HG03060 (cell line): ENCODE results near the gene OR10G6.
"Not testable (repeated sequence)": the region's sequence is repeated elsewhere in the genome, so short reads cannot be mapped to it uniquely, and the experiment has no call there.

Source experiments
- ATAC-seq: cut with Tn5 transposase; IDR thresholded peaks from one replicate; pipeline ENCODE4 v1.9.1; 2021; ENCODE audit warnings: low read depth, moderate number of reproducible peaks; ENCODE audit not compliant: unreplicated experiment

The OR10G6 gene, protein sequence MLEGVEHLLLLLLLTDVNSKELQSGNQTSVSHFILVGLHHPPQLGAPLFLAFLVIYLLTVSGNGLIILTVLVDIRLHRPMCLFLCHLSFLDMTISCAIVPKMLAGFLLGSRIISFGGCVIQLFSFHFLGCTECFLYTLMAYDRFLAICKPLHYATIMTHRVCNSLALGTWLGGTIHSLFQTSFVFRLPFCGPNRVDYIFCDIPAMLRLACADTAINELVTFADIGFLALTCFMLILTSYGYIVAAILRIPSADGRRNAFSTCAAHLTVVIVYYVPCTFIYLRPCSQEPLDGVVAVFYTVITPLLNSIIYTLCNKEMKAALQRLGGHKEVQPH

DNA sequence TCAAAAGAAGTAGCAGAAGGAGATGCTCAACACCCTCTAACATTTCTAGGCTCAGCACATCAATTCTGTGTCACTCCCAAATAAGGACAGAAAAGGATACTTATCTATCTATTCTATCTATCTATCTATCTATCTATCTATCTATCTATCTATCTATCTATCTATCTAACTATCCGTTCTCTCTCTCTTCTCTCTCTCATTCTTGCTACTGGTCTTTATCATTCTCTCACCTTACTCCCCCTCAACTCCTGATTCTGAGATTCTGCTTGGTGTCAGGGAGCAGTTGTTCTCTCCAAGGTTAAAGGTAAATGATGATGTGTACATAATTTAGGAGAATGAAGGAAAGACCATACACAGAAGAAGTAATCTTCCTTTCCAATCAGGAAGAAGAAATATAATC lies at the start of gene OR10G6:
TSS of gene OR10G6 (minus strand) at position 43 of the 400 bp plus-strand sequence. CDS start at position 43, 0 bp downstream.
- no peak for ATAC-seq

DNA sequence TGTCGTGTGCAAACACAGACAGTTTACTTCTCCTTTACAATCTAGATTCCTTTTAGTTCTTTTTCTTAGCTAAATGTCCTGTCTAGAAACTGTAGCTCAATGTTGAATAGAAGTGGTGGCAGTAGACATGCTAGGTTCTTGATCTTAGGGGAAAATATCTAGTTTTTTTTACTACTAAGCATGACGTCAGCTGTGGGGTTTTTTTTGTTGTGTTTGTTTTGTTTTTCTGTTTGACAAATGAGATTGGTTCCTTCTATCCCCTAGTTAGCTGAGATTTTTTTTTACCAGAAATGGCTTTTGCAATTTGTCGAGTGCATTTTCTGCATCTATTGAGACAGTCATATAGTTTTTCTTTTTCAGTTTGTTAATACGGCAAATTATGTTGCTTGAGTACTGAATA lies 48.5 kb upstream of the OR10G6 start:
- no peak for ATAC-seq

DNA sequence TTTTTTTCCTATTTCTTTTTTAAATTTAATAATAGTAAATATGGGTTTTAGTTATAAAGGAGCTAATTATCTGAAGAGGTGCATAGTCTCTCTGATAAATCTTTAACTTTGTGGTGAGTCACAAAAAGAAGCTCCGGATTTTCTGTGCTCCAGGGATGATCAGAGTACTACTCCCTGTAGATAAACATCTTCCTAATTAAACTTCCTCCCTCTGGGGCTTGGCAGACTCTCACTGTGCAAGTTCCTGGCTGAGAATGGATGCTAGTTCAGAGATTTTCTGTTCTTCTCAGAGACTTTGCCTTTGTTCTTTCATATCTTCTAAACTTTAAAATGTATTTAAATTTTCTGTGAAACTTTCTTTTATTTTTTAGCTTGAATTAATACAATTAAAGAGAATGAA lies 46.3 kb upstream of the OR10G6 start, which contains the start of gene OR10G7:
TSS of gene OR10G7 (minus strand) at position 72 of the 400 bp plus-strand sequence. CDS start 2,324 bp downstream, outside the sequence.
- ATAC-seq: no peak

DNA sequence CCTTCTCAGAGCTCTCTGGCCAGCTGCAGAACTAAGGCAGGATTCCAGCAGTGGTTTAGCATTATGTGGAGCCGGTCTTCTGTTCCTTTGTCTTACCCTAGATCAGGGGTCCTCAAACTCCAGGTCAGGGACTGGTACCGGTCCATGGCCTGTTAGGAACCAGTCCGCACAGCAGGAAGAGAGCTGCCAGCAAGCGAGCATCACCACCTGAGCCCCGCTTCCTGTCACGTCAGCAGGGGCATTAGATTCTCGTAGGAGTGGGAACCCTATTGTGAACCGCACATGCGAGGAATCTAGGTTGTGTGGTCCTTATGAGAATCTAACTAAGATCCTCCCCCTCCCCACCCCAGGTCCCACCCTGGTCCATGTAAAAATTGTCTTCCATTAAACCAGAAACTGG lies 44.6 kb upstream of the OR10G6 start:
- ATAC-seq: no peak

DNA sequence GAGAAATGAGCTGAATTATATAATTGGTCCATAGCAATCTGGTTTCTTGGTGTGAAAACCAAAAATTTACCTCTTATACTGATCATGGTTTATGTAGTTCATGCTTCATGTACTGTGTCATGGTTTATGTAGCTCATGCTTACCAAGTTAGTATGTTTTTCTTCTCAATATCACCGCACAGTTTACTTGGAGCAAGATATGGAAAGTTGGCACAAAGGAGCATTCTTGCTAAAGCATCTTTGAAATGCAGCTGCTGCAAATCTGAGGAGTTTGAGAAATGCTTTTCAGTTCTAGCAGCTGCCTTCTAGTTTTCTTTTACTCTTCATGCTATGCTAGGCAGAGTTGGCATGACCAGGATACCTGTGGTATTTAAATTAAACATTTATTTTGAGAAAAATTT lies 41.7 kb upstream of the OR10G6 start:
- ATAC-seq: no peak

DNA sequence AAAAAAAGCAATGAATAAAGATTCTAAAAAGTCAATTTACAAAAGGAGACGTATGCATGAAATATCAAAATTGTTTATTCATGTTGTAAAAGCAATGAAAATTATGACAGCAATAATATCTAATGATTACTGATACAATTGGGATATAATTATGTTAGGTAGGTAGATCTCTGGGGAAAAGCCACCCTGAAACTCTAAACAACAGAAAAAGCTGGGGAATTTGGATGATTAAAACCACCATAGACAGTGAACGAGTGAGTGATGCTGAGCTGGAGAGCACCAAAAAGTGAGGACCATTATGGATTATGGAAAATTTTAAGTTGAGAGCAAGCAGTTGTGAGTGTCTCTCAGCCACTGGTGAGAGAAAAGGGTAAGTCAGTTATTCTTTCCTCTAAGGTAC lies 31.5 kb upstream of the OR10G6 start, which contains the start of gene OR10G8:
TSS of gene OR10G8 (plus strand) at position 301 of the 400 bp plus-strand sequence. CDS start 2,825 bp downstream, outside the sequence.
- no peak for ATAC-seq

DNA sequence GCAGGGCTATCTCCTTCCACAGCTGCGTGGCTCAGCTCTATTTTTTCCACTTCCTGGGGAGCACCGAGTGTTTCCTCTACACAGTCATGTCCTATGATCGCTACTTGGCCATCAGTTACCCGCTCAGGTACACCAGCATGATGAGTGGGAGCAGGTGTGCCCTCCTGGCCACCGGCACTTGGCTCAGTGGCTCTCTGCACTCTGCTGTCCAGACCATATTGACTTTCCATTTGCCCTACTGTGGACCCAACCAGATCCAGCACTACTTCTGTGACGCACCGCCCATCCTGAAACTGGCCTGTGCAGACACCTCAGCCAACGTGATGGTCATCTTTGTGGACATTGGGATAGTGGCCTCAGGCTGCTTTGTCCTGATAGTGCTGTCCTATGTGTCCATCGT lies 20.9 kb upstream of the OR10G6 start:
- not testable (repeated sequence) for ATAC-seq

DNA sequence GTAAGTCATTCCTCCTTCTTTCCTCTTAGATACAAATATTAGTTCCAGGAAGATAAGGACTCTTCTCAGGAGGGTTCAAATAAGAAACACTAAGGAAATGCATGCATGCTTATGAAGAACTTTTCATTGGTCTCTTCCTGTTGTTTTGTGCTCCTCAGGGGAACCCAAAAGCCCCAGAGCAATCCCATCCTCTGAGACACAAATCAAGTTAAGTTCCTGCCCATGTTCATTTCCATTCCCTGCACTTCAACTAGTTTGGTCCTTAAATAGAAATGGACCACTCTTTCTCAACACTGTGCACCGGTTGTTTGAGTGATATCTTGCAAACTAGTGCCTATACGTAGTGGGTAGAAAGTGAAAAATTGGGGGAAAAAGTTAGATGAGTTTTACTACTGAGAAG lies 17.7 kb upstream of the OR10G6 start, which contains the start of gene OR10G4:
TSS of gene OR10G4 (plus strand) at position 301 of the 400 bp plus-strand sequence. CDS start 2,578 bp downstream, outside the sequence.
- ATAC-seq: no peak

DNA sequence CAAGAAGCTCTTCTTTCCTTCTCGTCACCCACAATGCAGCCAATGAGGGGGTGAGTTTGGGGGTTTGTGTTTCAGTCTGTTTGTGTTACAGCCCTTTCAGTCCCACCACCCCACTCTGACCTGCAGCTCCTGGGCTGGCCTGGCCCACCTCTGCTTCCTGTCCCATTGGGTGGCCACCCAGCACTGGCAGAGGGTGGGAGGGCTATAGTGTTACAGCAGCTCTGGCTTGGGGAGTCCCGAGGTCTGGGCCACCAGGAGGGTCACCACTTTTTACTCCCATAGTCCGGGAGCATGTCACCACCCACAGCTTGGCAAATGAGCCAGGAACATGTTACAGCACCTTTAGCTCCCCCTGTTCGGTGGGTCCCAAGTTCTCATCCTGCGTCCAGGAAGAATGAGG lies 15.7 kb downstream of the OR10G6 start:
- no peak for ATAC-seq

DNA sequence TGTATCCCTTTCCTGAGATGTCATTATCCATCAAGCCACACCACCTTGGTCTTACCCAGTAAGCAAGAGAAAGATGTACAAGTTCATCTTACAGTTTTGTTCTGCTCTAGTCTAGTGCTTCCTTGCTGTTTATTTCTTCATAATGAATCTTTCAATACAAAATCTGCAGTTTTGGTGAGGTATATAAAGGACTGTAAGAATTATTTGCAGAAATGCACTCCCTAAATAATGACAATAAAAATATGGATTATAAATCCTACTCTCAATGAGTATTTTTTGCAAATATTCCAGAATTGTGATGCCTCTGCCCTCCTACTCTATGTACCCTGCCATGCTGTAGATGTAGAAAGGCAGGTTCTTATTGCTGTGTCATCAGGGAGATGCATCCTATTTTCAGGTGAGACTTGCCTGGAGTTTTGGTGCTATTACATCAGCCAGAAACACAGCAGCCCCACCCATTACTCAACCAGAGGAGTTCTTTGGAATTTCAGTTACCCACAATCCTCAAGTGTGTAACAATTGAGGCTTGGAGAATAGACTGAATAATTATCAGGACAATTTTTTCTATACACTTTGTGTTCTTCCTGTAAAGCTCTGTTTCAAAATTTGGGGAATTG lies 17.1 kb downstream of the OR10G6 start, which contains the start of gene OR10S1:
TSS of gene OR10S1 (minus strand) at position 51 of the 617 bp plus-strand sequence. CDS start 117 bp downstream, outside the sequence.
- no peak for ATAC-seq

DNA sequence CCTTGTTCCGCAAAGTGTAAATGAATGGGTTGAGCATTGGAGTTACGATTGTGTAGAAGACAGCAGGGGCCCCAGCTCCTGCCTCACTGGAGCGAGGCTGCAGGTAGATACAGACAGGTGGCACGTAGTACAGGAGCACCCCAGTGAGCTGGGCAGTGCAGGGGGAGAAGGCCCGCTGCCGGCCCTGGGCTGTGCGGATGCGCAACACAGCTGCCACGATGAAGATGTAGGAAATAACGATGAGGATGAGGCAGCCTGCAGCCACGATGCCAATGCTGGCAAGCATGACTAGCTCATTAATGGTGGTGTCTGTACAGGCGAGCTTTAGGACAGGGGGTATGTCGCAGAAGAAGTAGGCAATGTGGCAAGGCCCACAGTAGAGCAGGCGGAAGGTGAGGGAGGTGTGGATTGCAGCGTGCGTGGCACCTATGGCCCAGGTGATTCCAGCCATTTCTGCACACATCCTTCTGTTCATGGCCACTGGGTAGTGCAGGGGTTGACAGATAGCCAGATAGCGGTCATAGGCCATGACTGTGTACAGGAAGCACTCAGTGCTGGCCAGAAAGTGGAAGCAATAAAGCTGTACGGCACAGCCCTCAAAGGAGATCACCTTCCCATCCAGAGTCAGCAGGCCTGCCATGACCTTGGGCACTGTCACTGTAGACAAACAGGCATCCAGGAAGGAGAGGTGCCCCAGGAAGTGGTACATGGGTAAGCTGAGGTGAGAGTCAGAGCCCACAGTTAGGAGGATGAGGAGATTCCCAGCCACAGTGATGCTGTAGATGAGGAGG lies 18.0 kb downstream of the OR10G6 start:
- no peak for ATAC-seq

DNA sequence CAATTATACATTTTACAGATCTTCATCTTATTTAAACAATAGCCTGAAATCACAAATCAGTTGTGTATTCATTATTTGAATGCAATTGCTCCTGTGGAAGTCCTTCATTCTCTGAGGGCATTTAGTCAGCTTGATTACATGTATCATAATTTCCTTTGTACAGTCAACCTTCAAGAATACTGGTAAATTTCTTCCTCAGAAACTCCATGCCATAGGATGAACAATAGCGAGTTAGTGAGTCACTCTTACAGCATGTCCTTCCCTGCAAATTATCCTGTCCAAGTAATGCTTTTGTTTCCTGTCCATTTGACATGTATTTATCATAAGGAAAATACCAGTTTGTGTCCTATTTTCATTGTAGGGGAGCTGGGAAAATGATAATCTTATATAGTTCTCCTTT lies 21.1 kb downstream of the OR10G6 start:
- no peak for ATAC-seq

DNA sequence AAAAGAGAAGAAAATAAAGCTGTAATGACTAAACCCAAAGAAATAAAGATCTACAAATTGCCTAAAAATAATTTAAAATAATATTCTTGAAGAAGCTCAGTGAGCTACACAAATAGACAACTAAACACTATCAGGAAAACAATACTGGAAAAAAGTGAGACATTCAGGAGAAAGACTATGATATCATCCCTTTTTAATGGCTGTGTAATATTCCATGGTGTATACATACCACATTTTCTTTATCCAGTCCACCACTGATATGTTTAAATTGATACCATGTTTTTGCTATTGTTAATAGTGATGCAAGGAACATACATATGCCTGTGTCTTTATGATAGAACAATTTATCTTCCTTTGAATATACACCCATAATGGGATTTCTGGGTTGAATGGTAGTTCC lies 38.2 kb downstream of the OR10G6 start:
- no peak for ATAC-seq

DNA sequence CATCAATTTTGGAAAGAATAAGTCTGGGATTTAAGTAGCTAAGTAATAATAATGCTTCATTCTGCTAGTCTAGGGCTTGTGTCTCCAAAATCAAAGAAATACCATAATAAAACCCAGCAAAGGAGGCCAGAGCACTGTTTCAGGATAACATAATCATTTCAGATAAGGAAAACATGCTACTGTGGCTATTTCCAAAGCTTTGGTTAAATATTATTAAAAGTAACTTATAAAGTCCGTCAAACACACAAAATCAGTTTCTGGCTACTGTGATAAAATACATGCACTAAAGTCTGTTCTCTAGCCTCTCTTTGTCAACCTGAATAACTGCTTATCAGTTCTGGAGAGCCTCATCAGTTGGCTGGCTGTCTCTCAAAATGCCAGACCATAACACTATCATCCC lies 49.8 kb downstream of the OR10G6 start:
- ATAC-seq: no peak
